WTC11 (cell line): ENCODE data around the gene MAN2B2.

Source experiments
- KAT7 ChIP-seq: sonication (generic); formaldehyde crosslinking; IDR thresholded peaks from 2 replicates; pipeline ENCODE4 v1.8.1; 2023; ENCODE audit warnings: missing genetic modification reagents, mild to moderate bottlenecking, borderline replicate concordance
- TF ChIP-seq, protein P1 (sequence below): fragments of 200-600 bp; IDR thresholded peaks from 2 replicates; pipeline ENCODE4 v1.8.0; 2022; ENCODE audit warnings: antibody characterized with exemption
- TF ChIP-seq, protein P2 (sequence below): sonication (generic); formaldehyde crosslinking; IDR thresholded peaks from 2 replicates; pipeline ENCODE4 v1.8.1; 2022; ENCODE audit warnings: mild to moderate bottlenecking, moderate library complexity, missing genetic modification reagents
- TF ChIP-seq, protein P3 (sequence below): sonication (generic); formaldehyde crosslinking; IDR thresholded peaks from 2 replicates; pipeline ENCODE4 v1.8.0; 2022; ENCODE audit warnings: mild to moderate bottlenecking, missing genetic modification reagents

DNA sequence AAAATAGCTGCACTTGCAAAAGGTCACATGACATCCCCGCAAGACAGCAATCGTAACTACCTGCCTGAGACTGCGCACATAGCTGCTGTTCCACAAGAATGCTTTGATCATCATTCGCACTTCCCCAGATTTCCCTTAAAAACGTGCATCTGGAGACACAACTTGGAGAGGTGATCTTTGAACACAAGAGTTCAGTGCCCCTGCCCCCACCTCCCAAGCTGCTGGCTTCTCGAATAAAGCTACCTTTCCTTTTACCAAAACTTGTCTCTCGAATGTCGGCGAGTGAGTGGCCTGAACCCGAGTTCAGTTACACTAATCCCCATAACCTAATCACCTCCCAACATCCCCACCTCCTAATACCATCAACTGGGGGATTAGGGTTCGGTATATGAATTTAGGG, 51.1 kb downstream of the MAN2B2 start:
- TF ChIP-seq, protein P1, sequence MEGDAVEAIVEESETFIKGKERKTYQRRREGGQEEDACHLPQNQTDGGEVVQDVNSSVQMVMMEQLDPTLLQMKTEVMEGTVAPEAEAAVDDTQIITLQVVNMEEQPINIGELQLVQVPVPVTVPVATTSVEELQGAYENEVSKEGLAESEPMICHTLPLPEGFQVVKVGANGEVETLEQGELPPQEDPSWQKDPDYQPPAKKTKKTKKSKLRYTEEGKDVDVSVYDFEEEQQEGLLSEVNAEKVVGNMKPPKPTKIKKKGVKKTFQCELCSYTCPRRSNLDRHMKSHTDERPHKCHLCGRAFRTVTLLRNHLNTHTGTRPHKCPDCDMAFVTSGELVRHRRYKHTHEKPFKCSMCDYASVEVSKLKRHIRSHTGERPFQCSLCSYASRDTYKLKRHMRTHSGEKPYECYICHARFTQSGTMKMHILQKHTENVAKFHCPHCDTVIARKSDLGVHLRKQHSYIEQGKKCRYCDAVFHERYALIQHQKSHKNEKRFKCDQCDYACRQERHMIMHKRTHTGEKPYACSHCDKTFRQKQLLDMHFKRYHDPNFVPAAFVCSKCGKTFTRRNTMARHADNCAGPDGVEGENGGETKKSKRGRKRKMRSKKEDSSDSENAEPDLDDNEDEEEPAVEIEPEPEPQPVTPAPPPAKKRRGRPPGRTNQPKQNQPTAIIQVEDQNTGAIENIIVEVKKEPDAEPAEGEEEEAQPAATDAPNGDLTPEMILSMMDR = no peak
- TF ChIP-seq, protein P2, sequence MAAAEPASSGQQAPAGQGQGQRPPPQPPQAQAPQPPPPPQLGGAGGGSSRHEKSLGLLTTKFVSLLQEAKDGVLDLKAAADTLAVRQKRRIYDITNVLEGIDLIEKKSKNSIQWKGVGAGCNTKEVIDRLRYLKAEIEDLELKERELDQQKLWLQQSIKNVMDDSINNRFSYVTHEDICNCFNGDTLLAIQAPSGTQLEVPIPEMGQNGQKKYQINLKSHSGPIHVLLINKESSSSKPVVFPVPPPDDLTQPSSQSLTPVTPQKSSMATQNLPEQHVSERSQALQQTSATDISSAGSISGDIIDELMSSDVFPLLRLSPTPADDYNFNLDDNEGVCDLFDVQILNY (CRISPR knock-in tag) = no peak
- TF ChIP-seq KAT7 (CRISPR knock-in tag) = no peak
- TF ChIP-seq, protein P3, sequence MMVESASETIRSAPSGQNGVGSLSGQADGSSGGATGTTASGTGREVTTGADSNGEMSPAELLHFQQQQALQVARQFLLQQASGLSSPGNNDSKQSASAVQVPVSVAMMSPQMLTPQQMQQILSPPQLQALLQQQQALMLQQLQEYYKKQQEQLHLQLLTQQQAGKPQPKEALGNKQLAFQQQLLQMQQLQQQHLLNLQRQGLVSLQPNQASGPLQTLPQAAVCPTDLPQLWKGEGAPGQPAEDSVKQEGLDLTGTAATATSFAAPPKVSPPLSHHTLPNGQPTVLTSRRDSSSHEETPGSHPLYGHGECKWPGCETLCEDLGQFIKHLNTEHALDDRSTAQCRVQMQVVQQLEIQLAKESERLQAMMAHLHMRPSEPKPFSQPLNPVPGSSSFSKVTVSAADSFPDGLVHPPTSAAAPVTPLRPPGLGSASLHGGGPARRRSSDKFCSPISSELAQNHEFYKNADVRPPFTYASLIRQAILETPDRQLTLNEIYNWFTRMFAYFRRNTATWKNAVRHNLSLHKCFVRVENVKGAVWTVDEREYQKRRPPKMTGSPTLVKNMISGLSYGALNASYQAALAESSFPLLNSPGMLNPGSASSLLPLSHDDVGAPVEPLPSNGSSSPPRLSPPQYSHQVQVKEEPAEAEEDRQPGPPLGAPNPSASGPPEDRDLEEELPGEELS (CRISPR knock-in tag) = no peak
